HL-60 (cell line): ENCODE results near the gene GRM2.

Experiments used
- CTCF ChIP-seq: IDR thresholded peaks from one replicate; pipeline ENCODE4 v1.5.1; 2011; ENCODE audit warnings: low read length, control low read depth, inconsistent platforms; ENCODE audit not compliant: insufficient read depth
- POLR2AphosphoS5 ChIP-seq: IDR thresholded peaks from 2 replicates; pipeline ENCODE4 v1.6.1; 2012; ENCODE audit warnings: low read depth

GRCh38 chr3:51681453-51681852 is 25.4 kb upstream of the GRM2 start:
- TF ChIP-seq CTCF (no peak), POLR2AphosphoS5 (0 out of 2 replicates have a peak, but pooled peaks have one; percentile 34)
